Astrocyte (in vitro differentiated cells and primary cell): ENCODE measurements around the gene LACRT.

ENCODE experiments used
- CTCF ChIP-seq: IDR thresholded peaks from 2 replicates; pipeline ENCODE4 v1.5.1; 2011; ENCODE audit warnings: low read depth, mild to moderate bottlenecking, inconsistent platforms, low read length, moderate library complexity; ENCODE audit not compliant: insufficient read depth
- EZH2 ChIP-seq: IDR thresholded peaks from 2 replicates; pipeline ENCODE4 v1.6.1; 2012; ENCODE audit warnings: mild to moderate bottlenecking, low read length, inconsistent platforms; ENCODE audit not compliant: insufficient read depth

GRCh38 chr12:54648265-54648664, 13.6 kb upstream of the LACRT start, which contains the start of gene DCD:
- no peak for TF ChIP-seq CTCF
- TF ChIP-seq EZH2 = no peak
